ENCODE results near the gene UNC79. TPM values are rescaled to one million over a fixed set of nuclear protein-coding genes. Genes with fewer than 3 reads are reported as not detected.

The UNC79 gene
- total RNA-seq, 6 experiments from 2014 or later, result 0.02 to 0.08 (median 0.05) TPM

- Mint-ChIP-seq H3K4me3 (no peak overlapping the region), H3K27ac (no peak overlapping the region), H3K4me1 (ENCODE audit: low read depth) (no peaks in the 10 kb centered on the region), H3K27me3 (ENCODE audit: insufficient read depth) (peaks cover 2% of the 10 kb centered on the region; the same call in 1 of the 2 replicates), H3K9me3 (peaks cover 49% of the 10 kb centered on the region), H3K36me3 (ENCODE audit: low read depth) (no peaks in the 10 kb centered on the region)
- DNase-seq, result no peak
- TF ChIP-seq CTCF (IDR thresholded peaks at IDR 0.05), result no peak
Measured at GRCh38 chr14:93676416-93676958, 245.7 kb downstream of the UNC79 start.

- H3K4me1 Mint-ChIP-seq (ENCODE audit: low read depth), result no peaks in the 10 kb centered on the region
- H3K27me3 Mint-ChIP-seq (ENCODE audit: insufficient read depth), result peaks cover 2% of the 10 kb centered on the region; the same call in 1 of the 2 replicates
- no peak overlapping the region for H3K27ac Mint-ChIP-seq
Measured at GRCh38 chr14:93682459-93682858, 251.7 kb downstream of the UNC79 start.

GRCh38 chr14:93683226-93683625, 252.5 kb downstream of the UNC79 start:
- H3K27me3 Mint-ChIP-seq (ENCODE audit: insufficient read depth), result peaks cover 2% of the 10 kb centered on the region; the same call in 1 of the 2 replicates
- H3K36me3 Mint-ChIP-seq (ENCODE audit: low read depth), result no peaks in the 10 kb centered on the region
- no peak overlapping the region for H3K27ac Mint-ChIP-seq
- no peak overlapping the region for H3K4me3 Mint-ChIP-seq
- TF ChIP-seq CTCF (IDR thresholded peaks at IDR 0.05), result no peak
- peaks cover 58% of the 10 kb centered on the region for H3K9me3 Mint-ChIP-seq
- no peaks in the 10 kb centered on the region for H3K4me1 Mint-ChIP-seq (ENCODE audit: low read depth)
- DNase-seq, result no peak

More at GRCh38 chr14:93682459-93682858, 251.7 kb downstream of the UNC79 start:
- DNase-seq, result no peak
- H3K36me3 Mint-ChIP-seq (ENCODE audit: low read depth), result no peaks in the 10 kb centered on the region
- no peak overlapping the region for H3K4me3 Mint-ChIP-seq
- TF ChIP-seq CTCF (IDR thresholded peaks at IDR 0.05), result no peak
- peaks cover 50% of the 10 kb centered on the region for H3K9me3 Mint-ChIP-seq

GRCh38 chr14:93685121-93685895, 254.6 kb downstream of the UNC79 start:
- Mint-ChIP-seq H3K4me1 (ENCODE audit: low read depth) (no peaks in the 10 kb centered on the region), H3K27ac (no peak overlapping the region), H3K9me3 (peaks cover 59% of the 10 kb centered on the region), H3K36me3 (ENCODE audit: low read depth) (0 out of 2 replicates have a peak, but pooled peaks cover 9% of the 10 kb centered on the region), H3K27me3 (ENCODE audit: insufficient read depth) (peaks cover 2% of the 10 kb centered on the region; the same call in 1 of the 2 replicates), H3K4me3 (no peak overlapping the region)
- no peak for DNase-seq
- TF ChIP-seq CTCF (IDR thresholded peaks at IDR 0.05), result no peak

- H3K27me3 Mint-ChIP-seq (ENCODE audit: insufficient read depth), result peaks cover under 1% of the 10 kb centered on the region; the same call in 1 of the 2 replicates
- H3K36me3 Mint-ChIP-seq (ENCODE audit: low read depth), result 0 out of 2 replicates have a peak, but pooled peaks cover 9% of the 10 kb centered on the region
- no peak overlapping the region for H3K4me3 Mint-ChIP-seq
Measured at GRCh38 chr14:93686268-93686667, 255.5 kb downstream of the UNC79 start.

More at GRCh38 chr14:93686268-93686667, 255.5 kb downstream of the UNC79 start:
- Mint-ChIP-seq H3K9me3 (peaks cover 68% of the 10 kb centered on the region), H3K27ac (no peak overlapping the region), H3K4me1 (ENCODE audit: low read depth) (no peaks in the 10 kb centered on the region)
- no peak for TF ChIP-seq CTCF (IDR thresholded peaks at IDR 0.05)
- no peak for DNase-seq

Measured in HFFc6 (cell line).